Activated CD4-positive, alpha-beta T cell treated with anti-CD3 and anti-CD28 coated beads, Interleukin-2, amount 10 ng/mL, durations not matched to agents 7 days and 5 days (primary cell): ENCODE data around the gene MMP25. TPM values are rescaled to one million over a fixed set of nuclear protein-coding genes. Genes with fewer than 3 reads are reported as not detected.

Source experiments
- CTCF ChIA-PET: fragments of 350-600 bp; sonication (Branson Sonifier 250); formaldehyde crosslinking; loops from one replicate; lab custom pipeline; 2021; ENCODE audit warnings: antibody characterized with exemption; lab: Charles Lee
- POLR2A ChIA-PET: fragments of 350-600 bp; sonication (Branson Sonifier 250); formaldehyde crosslinking; loops from one replicate; lab custom pipeline; 2021; ENCODE audit warnings: antibody characterized with exemption; lab: Charles Lee
- DNase-seq: peaks from one replicate; pipeline ENCODE4 v3.0.0-alpha.2; 2020
- H3K27ac Mint-ChIP-seq: one replicate; pipeline ENCODE4 v1.8.0; 2021; ENCODE audit warnings: mild to moderate bottlenecking, moderate library complexity, mixed read lengths
- H3K27me3 Mint-ChIP-seq: one replicate; pipeline ENCODE4 v1.8.0; 2021; ENCODE audit warnings: mixed read lengths
- H3K36me3 Mint-ChIP-seq: one replicate; pipeline ENCODE4 v1.8.0; 2021; ENCODE audit warnings: low read depth, mixed read lengths
- H3K4me1 Mint-ChIP-seq: one replicate; pipeline ENCODE4 v1.8.0; 2021; ENCODE audit warnings: mixed read lengths
- H3K4me3 Mint-ChIP-seq: one replicate; pipeline ENCODE4 v1.8.0; 2021; ENCODE audit warnings: mild to moderate bottlenecking, moderate library complexity, mixed read lengths
- H3K9me3 Mint-ChIP-seq: one replicate; pipeline ENCODE4 v1.8.0; 2021; ENCODE audit warnings: mixed read lengths
- total RNA-seq, 2 experiments: library from RNA; stranded (reverse); gene quantifications; one replicate each; pipeline ENCODE4 v1.2.3, GENCODE V29; 2021

Gene MMP25
- total RNA-seq, 2 experiments from 2014 or later = 18.1 to 19.8 TPM

DNA sequence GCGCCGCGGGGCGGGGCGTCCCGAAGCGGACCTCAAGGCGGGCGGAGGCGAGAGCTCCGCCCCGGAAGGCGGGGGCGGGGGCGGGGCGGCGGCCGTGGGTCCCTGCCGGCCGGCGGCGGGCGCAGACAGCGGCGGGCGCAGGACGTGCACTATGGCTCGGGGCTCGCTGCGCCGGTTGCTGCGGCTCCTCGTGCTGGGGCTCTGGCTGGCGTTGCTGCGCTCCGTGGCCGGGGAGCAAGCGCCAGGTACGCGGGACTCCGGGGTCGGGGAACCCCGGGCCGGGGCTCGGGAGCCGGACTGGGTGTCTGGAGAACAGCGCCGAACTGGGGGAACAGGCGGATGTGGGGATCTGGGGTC is 26.1 kb upstream of the MMP25 start, which contains the start of gene TNFRSF12A:
TSS of gene TNFRSF12A (plus strand) at position 122 of the 357 bp plus-strand sequence. CDS start at position 152, 30 bp downstream.
- CTCF ChIA-PET = interaction anchor here (0.6 to 8.0 kb wide), 9 partner anchors 10 to 154 kb away, joined by 3 to 90 read pairs (median 4); partner anchors contain the start of gene PAQR4
- H3K36me3 Mint-ChIP-seq = peaks cover 3% of the 10 kb centered on the region
- POLR2A ChIA-PET = interaction anchor here (1.0 kb wide), 1 partner anchor 8 kb away, joined by 3 read pairs; no protein-coding TSS in a partner anchor
- H3K4me3 Mint-ChIP-seq = peak within 1 kb of the TSS; percentile 84
- peaks cover 14% of the 10 kb centered on the region for H3K27me3 Mint-ChIP-seq
- H3K27ac Mint-ChIP-seq = peak within 1 kb of the TSS; percentile 76
- H3K4me1 Mint-ChIP-seq = peaks cover 49% of the 10 kb centered on the region
- H3K9me3 Mint-ChIP-seq = no peaks in the 10 kb centered on the region
- peak; percentile 66 for DNase-seq

DNA sequence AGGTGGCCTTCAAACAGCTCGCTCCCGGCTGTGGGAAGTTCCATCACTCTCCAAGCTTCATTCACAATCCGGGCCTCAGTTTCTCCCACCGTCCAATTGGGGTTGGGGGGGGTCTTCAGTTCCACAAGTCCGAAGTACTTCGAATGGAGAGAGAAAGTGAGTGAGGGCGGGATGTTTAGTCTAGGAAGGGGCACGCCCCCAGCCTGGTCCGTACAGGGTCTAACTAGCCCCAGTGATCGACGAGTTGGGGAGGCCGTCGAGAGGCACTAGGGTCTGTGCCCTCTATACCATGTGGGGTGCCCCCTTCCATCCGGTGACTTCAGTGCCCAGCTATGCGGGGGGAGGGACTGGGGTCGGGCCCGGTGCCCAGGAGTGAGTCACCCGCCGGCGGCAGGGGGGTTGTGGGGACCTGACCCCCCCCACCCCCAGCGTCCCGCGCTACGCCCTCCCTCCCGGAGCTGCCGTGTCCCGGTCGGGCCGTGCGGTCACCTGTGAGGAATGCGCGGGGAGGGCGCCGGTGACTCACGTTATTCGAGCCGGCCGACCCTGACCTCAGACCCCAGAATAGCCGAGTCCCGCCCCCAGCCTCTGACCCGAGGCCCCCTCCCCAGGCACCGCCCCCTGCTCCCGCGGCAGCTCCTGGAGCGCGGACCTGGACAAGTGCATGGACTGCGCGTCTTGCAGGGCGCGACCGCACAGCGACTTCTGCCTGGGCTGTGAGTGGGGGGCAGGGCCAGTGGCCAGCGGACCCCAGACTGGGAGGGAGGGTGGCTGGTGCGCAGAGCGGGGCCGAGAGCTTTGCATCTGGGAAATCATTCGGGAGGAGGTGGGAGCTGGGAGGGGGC is 25.5 kb upstream of the MMP25 start:
- H3K27me3 Mint-ChIP-seq = peaks cover 14% of the 10 kb centered on the region
- peaks cover 51% of the 10 kb centered on the region for H3K4me1 Mint-ChIP-seq
- H3K27ac Mint-ChIP-seq = peak overlapping the region; percentile 76
- peak; percentile 41 for DNase-seq
- no peaks in the 10 kb centered on the region for H3K9me3 Mint-ChIP-seq
- peaks cover 6% of the 10 kb centered on the region for H3K36me3 Mint-ChIP-seq
- ChIA-PET POLR2A (interaction anchor here (0.6 to 1.0 kb wide), 2 partner anchors 7 to 26 kb away, joined by 3 read pairs; no protein-coding TSS in a partner anchor), CTCF (interaction anchor here (0.6 to 8.0 kb wide), 13 partner anchors 10 to 178 kb away, joined by 3 to 90 read pairs (median 4); partner anchors contain the start of gene PAQR4)
- peak overlapping the region; percentile 84 for H3K4me3 Mint-ChIP-seq

DNA sequence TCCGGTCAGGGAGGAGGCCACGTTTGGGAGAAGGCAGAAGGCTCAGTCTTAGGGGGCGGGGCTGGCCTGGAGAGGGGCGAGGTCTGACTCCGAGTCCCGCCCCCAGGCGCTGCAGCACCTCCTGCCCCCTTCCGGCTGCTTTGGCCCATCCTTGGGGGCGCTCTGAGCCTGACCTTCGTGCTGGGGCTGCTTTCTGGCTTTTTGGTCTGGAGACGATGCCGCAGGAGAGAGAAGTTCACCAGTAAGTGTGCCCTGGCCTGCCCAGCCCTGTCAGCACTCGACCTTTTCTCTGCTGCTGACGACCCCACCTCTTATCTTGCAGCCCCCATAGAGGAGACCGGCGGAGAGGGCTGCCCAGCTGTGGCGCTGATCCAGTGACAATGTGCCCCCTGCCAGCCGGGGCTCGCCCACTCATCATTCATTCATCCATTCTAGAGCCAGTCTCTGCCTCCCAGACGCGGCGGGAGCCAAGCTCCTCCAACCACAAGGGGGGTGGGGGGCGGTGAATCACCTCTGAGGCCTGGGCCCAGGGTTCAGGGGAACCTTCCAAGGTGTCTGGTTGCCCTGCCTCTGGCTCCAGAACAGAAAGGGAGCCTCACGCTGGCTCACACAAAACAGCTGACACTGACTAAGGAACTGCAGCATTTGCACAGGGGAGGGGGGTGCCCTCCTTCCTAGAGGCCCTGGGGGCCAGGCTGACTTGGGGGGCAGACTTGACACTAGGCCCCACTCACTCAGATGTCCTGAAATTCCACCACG is 24.7 kb upstream of the MMP25 start:
- H3K36me3 Mint-ChIP-seq = peaks cover 14% of the 10 kb centered on the region
- H3K9me3 Mint-ChIP-seq = no peaks in the 10 kb centered on the region
- peak overlapping the region; percentile 84 for H3K4me3 Mint-ChIP-seq
- peak overlapping the region; percentile 95 for H3K27ac Mint-ChIP-seq
- H3K27me3 Mint-ChIP-seq = peaks cover 13% of the 10 kb centered on the region
- H3K4me1 Mint-ChIP-seq = peaks cover 55% of the 10 kb centered on the region
- peak; percentile 72 for DNase-seq
- POLR2A ChIA-PET = interaction anchor here (0.9 kb wide), 1 partner anchor 38 kb away, joined by 5 read pairs; no protein-coding TSS in a partner anchor
- CTCF ChIA-PET = interaction anchor here (0.6 to 8.0 kb wide), 13 partner anchors 10 to 179 kb away, joined by 3 to 90 read pairs (median 4); partner anchors contain the start of genes MMP25 and PAQR4

DNA sequence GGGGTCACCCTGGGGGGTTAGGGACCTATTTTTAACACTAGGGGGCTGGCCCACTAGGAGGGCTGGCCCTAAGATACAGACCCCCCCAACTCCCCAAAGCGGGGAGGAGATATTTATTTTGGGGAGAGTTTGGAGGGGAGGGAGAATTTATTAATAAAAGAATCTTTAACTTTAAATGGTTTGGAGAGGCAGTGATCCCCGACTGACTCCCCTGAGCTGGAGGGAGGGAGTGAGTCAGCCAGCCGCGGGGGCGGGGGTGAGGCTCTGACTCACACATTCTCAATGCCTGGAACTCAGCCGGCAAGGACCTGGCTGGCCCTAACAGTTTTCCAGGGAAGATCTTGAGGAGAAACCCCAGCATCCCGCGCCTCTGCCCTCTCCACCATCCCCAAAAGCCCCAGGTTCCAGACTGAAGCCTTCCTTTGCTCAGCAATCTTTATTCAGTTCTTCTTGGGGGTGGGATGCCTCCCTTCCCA is 24.1 kb upstream of the MMP25 start:
- H3K27me3 Mint-ChIP-seq = peaks cover 10% of the 10 kb centered on the region
- H3K27ac Mint-ChIP-seq = peak overlapping the region; percentile 95
- peaks cover 19% of the 10 kb centered on the region for H3K36me3 Mint-ChIP-seq
- DNase-seq = peak; percentile 71
- CTCF ChIA-PET = interaction anchor here (0.7 to 8.0 kb wide), 10 partner anchors 10 to 126 kb away, joined by 3 to 90 read pairs (median 4); partner anchors contain the start of gene MMP25
- H3K4me1 Mint-ChIP-seq = peaks cover 55% of the 10 kb centered on the region
- POLR2A ChIA-PET = interaction anchor here (0.9 kb wide), 1 partner anchor 37 kb away, joined by 5 read pairs; no protein-coding TSS in a partner anchor
- peak overlapping the region; percentile 84 for H3K4me3 Mint-ChIP-seq
- no peaks in the 10 kb centered on the region for H3K9me3 Mint-ChIP-seq

DNA sequence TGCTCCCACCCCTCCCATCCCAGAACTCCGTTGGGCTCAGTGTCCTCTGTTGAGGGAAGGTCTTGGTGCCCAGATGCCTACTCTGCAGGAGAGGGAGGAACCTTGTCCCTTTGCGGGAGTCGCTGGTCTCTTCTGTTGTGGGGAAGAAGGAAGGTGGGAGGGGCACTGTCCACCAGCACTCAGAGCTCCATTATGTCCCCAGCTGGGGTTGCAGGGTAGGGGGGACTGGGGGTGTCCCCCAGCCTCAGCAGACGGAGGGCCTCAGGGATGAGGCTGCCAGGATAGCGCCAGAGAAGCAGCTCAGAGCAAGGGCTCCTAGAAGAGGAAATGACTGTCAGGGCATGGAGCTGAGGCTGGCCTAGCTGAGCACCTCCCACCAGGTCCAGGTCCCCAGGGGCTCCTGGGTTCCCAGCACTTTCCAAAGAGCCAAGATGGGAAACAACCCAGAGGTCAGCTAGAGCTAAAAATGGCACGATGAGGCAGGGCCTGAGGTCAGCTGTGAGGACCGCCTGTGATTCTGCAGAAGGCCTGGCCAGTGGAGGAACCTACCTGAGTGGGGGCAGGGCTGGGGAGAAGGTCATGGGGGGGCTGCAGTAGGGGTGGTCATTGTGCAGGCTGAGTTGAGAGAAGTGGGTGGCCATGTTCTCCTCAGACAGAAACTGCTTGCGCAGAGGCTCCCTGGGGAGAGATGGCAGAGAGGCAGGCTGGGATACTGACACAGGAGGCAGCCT is 23.5 kb upstream of the MMP25 start:
- ChIA-PET CTCF (interaction anchor here (1.1 to 8.0 kb wide), 8 partner anchors 9 to 56 kb away, joined by 3 to 90 read pairs (median 5); partner anchors contain the start of gene MMP25), POLR2A (no interaction called here)
- H3K27ac Mint-ChIP-seq = peak overlapping the region; percentile 95
- peak overlapping the region; percentile 84 for H3K4me3 Mint-ChIP-seq
- peaks cover 57% of the 10 kb centered on the region for H3K4me1 Mint-ChIP-seq
- DNase-seq = no peak
- H3K27me3 Mint-ChIP-seq = peaks cover 10% of the 10 kb centered on the region
- H3K36me3 Mint-ChIP-seq = peaks cover 19% of the 10 kb centered on the region
- no peaks in the 10 kb centered on the region for H3K9me3 Mint-ChIP-seq

DNA sequence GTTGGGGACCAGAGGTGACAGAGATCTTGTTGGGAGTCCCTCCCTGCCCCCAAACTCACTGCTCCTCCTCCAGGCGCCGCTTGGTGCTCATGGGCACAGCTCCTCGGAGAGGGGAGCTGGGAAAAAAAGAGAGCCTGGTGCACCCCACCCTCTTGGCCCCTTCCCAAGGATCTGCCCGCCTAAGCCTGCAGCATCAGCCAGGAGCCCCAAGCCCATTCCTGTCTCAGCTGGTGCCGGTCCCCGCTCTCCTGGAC is 23.0 kb upstream of the MMP25 start:
- Mint-ChIP-seq H3K27ac (peak overlapping the region; percentile 95), H3K4me3 (peak overlapping the region; percentile 84), H3K36me3 (peaks cover 19% of the 10 kb centered on the region), H3K27me3 (peaks cover 8% of the 10 kb centered on the region), H3K4me1 (peaks cover 55% of the 10 kb centered on the region), H3K9me3 (no peaks in the 10 kb centered on the region)
- DNase-seq = no peak
- CTCF ChIA-PET = interaction anchor here (1.5 to 8.0 kb wide), 5 partner anchors 9 to 57 kb away, joined by 4 to 90 read pairs (median 7); no protein-coding TSS in a partner anchor
- POLR2A ChIA-PET = no interaction called here

DNA sequence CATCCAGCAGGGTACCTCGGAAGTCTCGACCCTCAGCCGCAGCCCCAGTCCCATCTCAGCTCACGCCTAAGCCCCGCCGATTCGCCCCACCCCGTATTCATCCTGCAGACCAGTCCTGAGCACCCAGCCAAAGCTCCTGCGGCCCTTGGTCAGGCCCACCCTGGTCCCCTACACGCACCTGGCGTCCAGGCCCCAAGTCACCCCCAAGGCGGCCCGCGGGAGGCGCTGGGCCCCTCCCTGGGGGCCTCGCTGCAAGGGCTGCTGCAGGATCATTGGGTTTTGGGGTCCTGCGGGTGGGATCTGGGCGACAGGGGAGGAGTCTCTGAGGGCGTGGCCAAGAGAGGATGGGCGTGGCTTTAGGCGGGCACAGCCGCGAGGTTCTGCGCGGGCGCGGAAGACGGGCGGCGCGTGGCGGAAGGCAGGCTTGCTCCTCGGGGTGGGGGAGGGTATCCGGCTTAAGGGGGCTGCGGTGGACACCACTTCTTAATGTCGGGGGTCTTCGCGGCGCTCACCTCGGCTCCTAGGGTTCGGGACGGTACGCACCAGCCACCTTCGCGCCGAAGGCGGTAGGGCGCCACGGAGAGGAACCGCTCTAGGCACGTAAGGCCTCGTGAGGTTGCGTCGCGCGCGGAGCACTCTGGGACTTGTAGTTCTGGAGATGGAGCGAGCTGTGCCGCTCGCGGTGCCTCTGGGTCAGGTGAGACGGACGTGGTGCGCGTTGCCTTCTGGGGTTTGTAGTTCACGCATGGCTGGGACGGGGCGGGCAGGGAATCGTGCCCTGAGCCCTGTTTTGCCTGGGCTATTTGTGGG is 22.5 kb upstream of the MMP25 start, which contains the start of the genes HCFC1R1 and THOC6:
TSS of gene HCFC1R1 (minus strand) at position 274 of the 810 bp plus-strand sequence. CDS start at position 273, 1 bp downstream.
TSS of gene THOC6 (plus strand) at position 367 of the 810 bp plus-strand sequence. CDS start at position 659, 292 bp downstream.
- DNase-seq = peak; percentile 97
- ChIA-PET CTCF (interaction anchor here (0.5 to 8.0 kb wide), 7 partner anchors 8 to 104 kb away, joined by 3 to 90 read pairs (median 5); no protein-coding TSS in a partner anchor), POLR2A (interaction anchor here (0.7 kb wide), 1 partner anchor 23 kb away, joined by 3 read pairs; no protein-coding TSS in a partner anchor)
- peak within 1 kb of the TSS; percentile 95 for H3K27ac Mint-ChIP-seq
- H3K4me1 Mint-ChIP-seq = peaks cover 56% of the 10 kb centered on the region
- peak within 1 kb of the TSS; percentile 84 for H3K4me3 Mint-ChIP-seq
- H3K9me3 Mint-ChIP-seq = no peaks in the 10 kb centered on the region
- peaks cover 19% of the 10 kb centered on the region for H3K36me3 Mint-ChIP-seq
- peaks cover 4% of the 10 kb centered on the region for H3K27me3 Mint-ChIP-seq

DNA sequence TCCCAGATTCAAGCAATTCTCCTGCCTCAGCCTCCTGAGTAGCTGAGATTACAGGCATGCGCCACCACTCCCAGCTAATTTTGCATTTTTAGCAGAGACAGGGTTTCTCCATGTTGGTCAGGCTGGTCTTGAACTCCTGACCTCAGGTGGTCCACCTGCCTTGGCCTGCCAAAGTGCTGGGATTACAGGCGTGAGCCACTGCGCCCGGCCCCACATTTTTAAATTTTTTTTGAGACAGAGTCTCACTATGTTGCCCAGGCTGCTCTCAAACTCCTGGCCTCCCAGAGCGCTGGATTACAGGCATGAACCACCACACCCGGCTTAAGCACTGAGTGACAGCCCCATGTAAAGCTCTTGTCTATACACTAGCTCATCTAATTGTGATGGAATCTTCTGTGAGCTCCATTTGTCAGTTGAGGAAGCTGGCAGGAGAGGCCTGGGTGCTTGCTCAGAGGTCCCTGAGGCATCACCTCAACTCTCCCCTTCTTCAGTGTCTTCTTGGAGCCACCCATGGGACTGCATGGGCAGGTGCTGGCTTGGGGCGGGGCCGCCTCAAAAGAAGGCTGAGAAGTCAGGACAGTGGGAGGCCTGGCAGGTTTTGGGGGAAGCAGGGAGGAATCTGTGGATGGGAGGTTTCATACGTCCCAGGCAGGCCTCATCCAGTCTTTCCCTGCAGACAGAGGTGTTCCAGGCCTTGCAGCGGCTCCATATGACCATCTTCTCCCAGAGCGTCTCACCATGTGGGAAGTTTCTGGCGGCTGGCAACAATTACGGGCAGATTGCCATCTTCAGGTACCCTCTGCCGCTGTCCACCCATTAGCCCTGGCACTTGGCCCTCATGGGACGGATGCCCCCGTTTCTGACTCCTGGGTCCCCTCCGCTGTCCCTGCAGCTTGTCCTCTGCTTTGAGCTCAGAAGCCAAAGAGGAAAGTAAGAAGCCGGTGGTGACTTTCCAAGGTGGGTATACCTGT is 21.0 kb upstream of the MMP25 start:
- peaks cover 62% of the 10 kb centered on the region for H3K4me1 Mint-ChIP-seq
- CTCF ChIA-PET = interaction anchor here (1.2 to 8.3 kb wide), 4 partner anchors 7 to 124 kb away, joined by 3 to 90 read pairs (median 40); no protein-coding TSS in a partner anchor
- H3K36me3 Mint-ChIP-seq = peaks cover 19% of the 10 kb centered on the region
- no peak overlapping the region for H3K4me3 Mint-ChIP-seq
- H3K9me3 Mint-ChIP-seq = no peaks in the 10 kb centered on the region
- H3K27me3 Mint-ChIP-seq = peaks cover 12% of the 10 kb centered on the region
- POLR2A ChIA-PET = no interaction called here
- H3K27ac Mint-ChIP-seq = no peak overlapping the region
- no peak for DNase-seq

DNA sequence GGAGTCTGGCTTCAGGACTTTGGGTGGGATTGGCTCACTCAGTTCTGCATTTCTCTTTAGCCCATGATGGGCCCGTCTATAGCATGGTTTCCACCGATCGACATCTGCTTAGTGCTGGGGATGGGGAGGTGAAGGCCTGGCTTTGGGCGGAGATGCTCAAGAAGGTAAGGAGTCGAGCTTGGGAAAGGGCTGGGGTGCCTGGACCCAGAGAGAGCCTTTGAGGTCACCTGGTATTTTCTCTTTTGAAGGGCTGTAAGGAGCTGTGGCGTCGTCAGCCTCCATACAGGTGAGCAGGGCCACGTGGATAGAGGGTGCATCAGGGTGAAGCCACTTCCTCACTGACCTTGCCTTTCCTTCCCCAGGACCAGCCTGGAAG is 20.4 kb upstream of the MMP25 start:
- no peak overlapping the region for H3K27ac Mint-ChIP-seq
- ChIA-PET CTCF (interaction anchor here (1.3 to 8.9 kb wide), 4 partner anchors 16 to 124 kb away, joined by 4 to 119 read pairs (median 42); partner anchors contain the start of gene MMP25), POLR2A (no interaction called here)
- H3K9me3 Mint-ChIP-seq = no peaks in the 10 kb centered on the region
- peaks cover 19% of the 10 kb centered on the region for H3K36me3 Mint-ChIP-seq
- H3K27me3 Mint-ChIP-seq = peaks cover 14% of the 10 kb centered on the region
- peaks cover 61% of the 10 kb centered on the region for H3K4me1 Mint-ChIP-seq
- DNase-seq = no peak
- H3K4me3 Mint-ChIP-seq = no peak overlapping the region
